Activated CD4-positive, alpha-beta T cell treated with anti-CD3 and anti-CD28 coated beads for 1 hour (primary cell): ENCODE results near the gene ABCC4.

Experiments
- DNase-seq: peaks from one replicate; pipeline ENCODE4 v3.0.0-alpha.2; 2020

ABCC4 gene

GRCh38 chr13:95258098-95258497, 43.2 kb downstream of the ABCC4 start:
- no peak for DNase-seq

GRCh38 chr13:95256091-95256490, 45.2 kb downstream of the ABCC4 start:
- no peak for DNase-seq

GRCh38 chr13:95255072-95255732, 46.0 kb downstream of the ABCC4 start:
- no peak for DNase-seq

GRCh38 chr13:95254339-95254738, 46.9 kb downstream of the ABCC4 start:
- no peak for DNase-seq

- DNase-seq: no peak
Measured at GRCh38 chr13:95253033-95253432, 48.2 kb downstream of the ABCC4 start.

GRCh38 chr13:95251641-95252040, 49.6 kb downstream of the ABCC4 start:
- no peak for DNase-seq

GRCh38 chr13:95250961-95251360, 50.3 kb downstream of the ABCC4 start:
- DNase-seq: no peak

- DNase-seq: no peak
Measured at GRCh38 chr13:95248953-95249352, 52.3 kb downstream of the ABCC4 start.

GRCh38 chr13:95247852-95248251, 53.4 kb downstream of the ABCC4 start:
- DNase-seq: no peak

- no peak for DNase-seq
Measured at GRCh38 chr13:95247171-95247570, 54.1 kb downstream of the ABCC4 start.

GRCh38 chr13:95246292-95247082, 54.8 kb downstream of the ABCC4 start:
- no peak for DNase-seq

- DNase-seq: no peak
Measured at GRCh38 chr13:95245071-95245470, 56.2 kb downstream of the ABCC4 start.

GRCh38 chr13:95243207-95243606, 58.0 kb downstream of the ABCC4 start:
- no peak for DNase-seq

- no peak for DNase-seq
Measured at GRCh38 chr13:95241321-95241720, 59.9 kb downstream of the ABCC4 start.

- DNase-seq: no peak
Measured at GRCh38 chr13:95239283-95239682, 62.0 kb downstream of the ABCC4 start.

- no peak for DNase-seq
Measured at GRCh38 chr13:95237310-95237870, 63.9 kb downstream of the ABCC4 start.

- no peak for DNase-seq
Measured at GRCh38 chr13:95236774-95237173, 64.5 kb downstream of the ABCC4 start.

- DNase-seq: no peak
Measured at GRCh38 chr13:95235974-95236373, 65.3 kb downstream of the ABCC4 start.

- no peak for DNase-seq
Measured at GRCh38 chr13:95235199-95235756, 66.0 kb downstream of the ABCC4 start.

- no peak for DNase-seq
Measured at GRCh38 chr13:95234242-95234641, 67.0 kb downstream of the ABCC4 start.

- DNase-seq: no peak
Measured at GRCh38 chr13:95233026-95233635, 68.1 kb downstream of the ABCC4 start.

- DNase-seq: no peak
Measured at GRCh38 chr13:95231393-95231792, 69.9 kb downstream of the ABCC4 start.

- no peak for DNase-seq
Measured at GRCh38 chr13:95229855-95230254, 71.4 kb downstream of the ABCC4 start.
